ENCODE data around the gene ENTPD1. TPM values are rescaled to one million over a fixed set of nuclear protein-coding genes. Genes with fewer than 3 reads are reported as not detected.

The ENTPD1 gene
- total RNA-seq, 1 donor from 2014 or later = 1.6 TPM

- no peaks in the 10 kb centered on the region for H3F3A ChIP-seq (ENCODE audit: low read depth)
- H4K20me1 ChIP-seq (ENCODE audit: low read depth) = no peaks in the 10 kb centered on the region
- no peak overlapping the region for H3K4me3 Mint-ChIP-seq
- H3K79me2 ChIP-seq (ENCODE audit: low read depth) = no peaks in the 10 kb centered on the region
- no peaks in the 10 kb centered on the region for H3K4me1 Mint-ChIP-seq
- no peaks in the 10 kb centered on the region for H3K9me3 Mint-ChIP-seq
- H3K4me2 ChIP-seq = no peak overlapping the region
- no peaks in the 10 kb centered on the region for H3K27me3 ChIP-seq
- H3K4me3 ChIP-seq = no peak overlapping the region
- no peaks in the 10 kb centered on the region for H3K36me3 ChIP-seq
- no peak overlapping the region for H3K9ac ChIP-seq
- no peaks in the 10 kb centered on the region for H3K4me1 ChIP-seq
- no peaks in the 10 kb centered on the region for H3K36me3 Mint-ChIP-seq
- H3K27ac Mint-ChIP-seq = no peak overlapping the region
- TF ChIP-seq CTCF (IDR thresholded peaks at IDR 0.05) (no peak), EZH2 (IDR thresholded peaks at IDR 0.05) (no peak), EZH2phosphoT487 (IDR thresholded peaks at IDR 0.05) (no peak)
- no peak for DNase-seq (ENCODE audit: low spot score)
- no peak overlapping the region for H2AFZ ChIP-seq (replicated peaks)
- H3K27ac ChIP-seq = no peak overlapping the region
- H3K27me3 Mint-ChIP-seq (ENCODE audit: insufficient read depth, low read depth) = no peaks in the 10 kb centered on the region
- H3K9me3 ChIP-seq (ENCODE audit: low read depth) = no peaks in the 10 kb centered on the region
These were observed 91.0 kb downstream of the ENTPD1 start for GRCh38 chr10:95847007-95847406.

- no peaks in the 10 kb centered on the region for H3K36me3 ChIP-seq
- no peak overlapping the region for H3K9ac ChIP-seq
- H3K4me3 ChIP-seq = no peak overlapping the region
- H3K4me1 Mint-ChIP-seq = no peaks in the 10 kb centered on the region
- H3K36me3 Mint-ChIP-seq = no peaks in the 10 kb centered on the region
- no peak overlapping the region for H3K4me3 Mint-ChIP-seq
- H3K27me3 ChIP-seq = no peaks in the 10 kb centered on the region
- no peaks in the 10 kb centered on the region for H4K20me1 ChIP-seq (ENCODE audit: low read depth)
- H3K9me3 Mint-ChIP-seq = no peaks in the 10 kb centered on the region
- H3K4me2 ChIP-seq = no peak overlapping the region
- H3F3A ChIP-seq (ENCODE audit: low read depth) = no peaks in the 10 kb centered on the region
- H3K27ac ChIP-seq = no peak overlapping the region
- H2AFZ ChIP-seq (replicated peaks) = no peak overlapping the region
- no peak overlapping the region for H3K27ac Mint-ChIP-seq
- H3K27me3 Mint-ChIP-seq (ENCODE audit: insufficient read depth, low read depth) = no peaks in the 10 kb centered on the region
- no peak for DNase-seq (ENCODE audit: low spot score)
- H3K79me2 ChIP-seq (ENCODE audit: low read depth) = no peaks in the 10 kb centered on the region
- H3K4me1 ChIP-seq = no peaks in the 10 kb centered on the region
- no peak for TF ChIP-seq CTCF (IDR thresholded peaks at IDR 0.05)
- no peak for TF ChIP-seq EZH2phosphoT487 (IDR thresholded peaks at IDR 0.05)
- TF ChIP-seq EZH2 (IDR thresholded peaks at IDR 0.05) = no peak
- H3K9me3 ChIP-seq (ENCODE audit: low read depth) = no peaks in the 10 kb centered on the region
These were observed 92.9 kb downstream of the ENTPD1 start for GRCh38 chr10:95848841-95849240.

- Mint-ChIP-seq H3K9me3 (no peaks in the 10 kb centered on the region), H3K27me3 (ENCODE audit: insufficient read depth, low read depth) (no peaks in the 10 kb centered on the region), H3K27ac (no peak overlapping the region), H3K4me3 (no peak overlapping the region), H3K36me3 (no peaks in the 10 kb centered on the region), H3K4me1 (no peaks in the 10 kb centered on the region)
- no peak overlapping the region for H3K9ac ChIP-seq
- H2AFZ ChIP-seq (replicated peaks) = no peak overlapping the region
- H3K79me2 ChIP-seq (ENCODE audit: low read depth) = no peaks in the 10 kb centered on the region
- H3K4me3 ChIP-seq = no peak overlapping the region
- no peaks in the 10 kb centered on the region for H4K20me1 ChIP-seq (ENCODE audit: low read depth)
- no peaks in the 10 kb centered on the region for H3K4me1 ChIP-seq
- no peak overlapping the region for H3K27ac ChIP-seq
- H3K36me3 ChIP-seq = no peaks in the 10 kb centered on the region
- no peak for DNase-seq (ENCODE audit: low spot score)
- no peak overlapping the region for H3K4me2 ChIP-seq
- H3K9me3 ChIP-seq (ENCODE audit: low read depth) = no peaks in the 10 kb centered on the region
- TF ChIP-seq EZH2phosphoT487 (IDR thresholded peaks at IDR 0.05) (no peak), EZH2 (IDR thresholded peaks at IDR 0.05) (no peak), CTCF (IDR thresholded peaks at IDR 0.05) (no peak)
- no peaks in the 10 kb centered on the region for H3F3A ChIP-seq (ENCODE audit: low read depth)
- no peaks in the 10 kb centered on the region for H3K27me3 ChIP-seq
These were observed 94.8 kb downstream of the ENTPD1 start for GRCh38 chr10:95850791-95851190.

Data from neural progenitor cell (in vitro differentiated cells).